ENCODE measurements around the gene DLG1. TPM values are rescaled to one million over a fixed set of nuclear protein-coding genes. Genes with fewer than 3 reads are reported as not detected.

Gene DLG1
- total RNA-seq, 1 donor from 2014 or later, result 85.0 TPM

GRCh38 chr3:197031315-197032285 lies 266.8 kb downstream of the DLG1 start:
- intact Hi-C loops (cut with micrococcal nuclease), result no loop called here
- H3K36me3 Mint-ChIP-seq (ENCODE audit: low read depth), result peaks cover 1% of the 10 kb centered on the region
- H3K9me3 Mint-ChIP-seq, result peaks cover 4% of the 10 kb centered on the region
- no peak for DNase-seq (ENCODE audit: low spot score)
- H3K4me3 Mint-ChIP-seq, result peak overlapping the region; percentile 58
- no peak overlapping the region for H3K27ac Mint-ChIP-seq
- peaks cover 1% of the 10 kb centered on the region for H3K27me3 Mint-ChIP-seq (ENCODE audit: insufficient read depth)
- H3K4me1 Mint-ChIP-seq (ENCODE audit: low read depth), result no peaks in the 10 kb centered on the region

GRCh38 chr3:197030379-197031314 lies 267.8 kb downstream of the DLG1 start:
- H3K4me3 Mint-ChIP-seq, result peak overlapping the region; percentile 58
- no peaks in the 10 kb centered on the region for H3K4me1 Mint-ChIP-seq (ENCODE audit: low read depth)
- intact Hi-C loops (cut with micrococcal nuclease), result no loop called here
- H3K9me3 Mint-ChIP-seq, result peaks cover 4% of the 10 kb centered on the region
- peaks cover 1% of the 10 kb centered on the region for H3K36me3 Mint-ChIP-seq (ENCODE audit: low read depth)
- H3K27ac Mint-ChIP-seq, result no peak overlapping the region
- H3K27me3 Mint-ChIP-seq (ENCODE audit: insufficient read depth), result peaks cover 1% of the 10 kb centered on the region
- no peak for DNase-seq (ENCODE audit: low spot score)

DNA sequence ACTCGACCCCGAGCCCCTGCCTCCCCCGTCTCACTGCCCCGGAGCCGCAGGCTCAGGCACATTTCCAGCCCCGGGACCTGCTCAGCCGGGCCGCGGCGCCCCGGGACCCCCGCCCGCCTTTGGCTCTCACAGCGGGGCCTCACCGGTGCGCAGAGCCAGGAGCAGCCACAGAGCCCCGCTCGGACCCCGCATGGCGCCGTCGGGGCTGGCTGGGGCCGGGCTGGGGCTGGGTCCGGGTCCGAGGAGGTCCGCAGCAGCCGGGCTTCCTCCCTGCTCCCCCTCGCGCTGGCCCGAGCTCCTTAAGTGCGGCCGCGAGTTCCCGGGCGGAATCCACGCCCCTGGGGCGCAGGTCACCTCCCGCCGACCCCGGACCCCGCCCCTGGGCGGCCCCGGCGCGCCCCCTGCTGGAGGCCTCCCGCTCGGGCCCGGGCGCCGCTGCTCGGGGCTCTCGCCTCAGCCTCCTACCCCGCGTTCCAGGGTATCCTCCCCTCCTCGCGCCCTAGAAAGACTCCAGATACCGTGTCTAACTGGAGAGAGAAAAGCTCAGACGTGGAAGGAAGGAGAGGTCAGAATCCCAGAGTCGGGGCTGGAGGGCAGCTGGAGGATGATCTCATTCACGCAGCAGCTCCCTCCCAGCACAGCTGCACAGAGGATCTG lies 268.8 kb downstream of the DLG1 start, which contains the start of gene MELTF:
Gene MELTF (minus strand): TSS at position 307 of the 657 bp plus-strand sequence. CDS start 115 bp downstream, at position 192.
- intact Hi-C loops (cut with micrococcal nuclease), result loop anchor here (1.0 to 2.0 kb wide), 4 partner anchors 26 to 191 kb away; partner anchors contain the start of gene PIGZ
- Mint-ChIP-seq H3K4me1 (ENCODE audit: low read depth) (no peaks in the 10 kb centered on the region), H3K27me3 (ENCODE audit: insufficient read depth) (peaks cover 1% of the 10 kb centered on the region), H3K4me3 (peak within 1 kb of the TSS; percentile 74), H3K36me3 (ENCODE audit: low read depth) (no peaks in the 10 kb centered on the region), H3K9me3 (no peaks in the 10 kb centered on the region), H3K27ac (no peak within 1 kb of the TSS)
- peak; percentile 71 for DNase-seq (ENCODE audit: low spot score)

DNA sequence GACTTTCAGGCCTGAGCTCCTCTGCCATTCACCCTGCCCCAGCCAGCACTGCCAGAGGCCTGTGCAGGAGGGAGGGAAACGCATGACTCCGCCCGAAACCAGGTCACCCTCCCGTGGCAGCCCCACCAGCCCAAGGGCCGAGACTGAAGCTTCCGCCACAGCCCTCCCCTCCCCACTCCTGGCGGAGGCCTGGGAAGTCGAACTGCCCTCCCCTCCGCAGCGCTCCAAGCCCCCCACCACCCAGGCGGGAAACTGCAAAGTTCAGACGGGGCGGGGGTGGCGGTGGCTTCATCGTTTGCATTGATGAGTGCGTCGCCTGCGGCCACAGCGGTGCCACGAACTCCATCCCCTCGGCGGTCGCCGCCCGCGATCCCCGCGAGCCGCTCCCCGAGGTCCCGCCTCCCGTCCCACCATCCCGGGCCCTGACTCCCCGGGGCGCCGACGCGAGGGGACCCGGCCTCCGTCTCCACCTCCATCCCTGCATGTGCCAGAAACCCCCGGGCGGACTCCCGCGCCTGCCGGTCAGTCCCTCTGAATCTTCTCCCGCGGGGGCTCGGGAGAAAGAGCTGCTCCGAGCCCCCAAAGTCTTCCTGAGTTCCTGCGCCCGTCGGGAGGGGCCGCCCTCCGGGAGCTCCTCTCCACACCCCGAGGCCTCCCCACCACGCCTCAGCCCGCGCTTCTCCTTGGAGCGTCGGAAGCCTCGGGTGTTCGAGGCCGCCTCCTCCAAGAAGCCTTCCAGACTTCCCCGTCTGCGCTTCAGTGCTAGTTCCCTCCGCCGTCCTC lies 269.5 kb downstream of the DLG1 start:
- intact Hi-C loops (cut with micrococcal nuclease), result loop anchor here (1.0 to 2.0 kb wide), 4 partner anchors 26 to 191 kb away; partner anchors contain the start of gene PIGZ
- DNase-seq (ENCODE audit: low spot score), result no peak
- Mint-ChIP-seq H3K27me3 (ENCODE audit: insufficient read depth) (peaks cover 1% of the 10 kb centered on the region), H3K27ac (no peak overlapping the region), H3K4me3 (peak overlapping the region; percentile 74), H3K9me3 (no peaks in the 10 kb centered on the region), H3K36me3 (ENCODE audit: low read depth) (no peaks in the 10 kb centered on the region), H3K4me1 (ENCODE audit: low read depth) (no peaks in the 10 kb centered on the region)

GRCh38 chr3:197027896-197028727 lies 270.3 kb downstream of the DLG1 start:
- H3K4me3 Mint-ChIP-seq, result peak overlapping the region; percentile 74
- no peaks in the 10 kb centered on the region for H3K36me3 Mint-ChIP-seq (ENCODE audit: low read depth)
- no peaks in the 10 kb centered on the region for H3K9me3 Mint-ChIP-seq
- no peak for DNase-seq (ENCODE audit: low spot score)
- peaks cover 9% of the 10 kb centered on the region for H3K27me3 Mint-ChIP-seq (ENCODE audit: insufficient read depth)
- intact Hi-C loops (cut with micrococcal nuclease), result loop anchor here (2.0 kb wide), 2 partner anchors 49 to 59 kb away; partner anchors contain the start of gene PIGZ
- H3K27ac Mint-ChIP-seq, result no peak overlapping the region
- peaks cover 3% of the 10 kb centered on the region for H3K4me1 Mint-ChIP-seq (ENCODE audit: low read depth)

GRCh38 chr3:197027151-197027895 lies 271.1 kb downstream of the DLG1 start:
- H3K4me3 Mint-ChIP-seq, result no peak overlapping the region
- no peak overlapping the region for H3K27ac Mint-ChIP-seq
- peaks cover 6% of the 10 kb centered on the region for H3K4me1 Mint-ChIP-seq (ENCODE audit: low read depth)
- no peaks in the 10 kb centered on the region for H3K9me3 Mint-ChIP-seq
- intact Hi-C loops (cut with micrococcal nuclease), result no loop called here
- H3K36me3 Mint-ChIP-seq (ENCODE audit: low read depth), result no peaks in the 10 kb centered on the region
- peaks cover 10% of the 10 kb centered on the region for H3K27me3 Mint-ChIP-seq (ENCODE audit: insufficient read depth)
- DNase-seq (ENCODE audit: low spot score), result no peak

GRCh38 chr3:197026481-197026866 lies 271.9 kb downstream of the DLG1 start:
- intact Hi-C loops (cut with micrococcal nuclease), result no loop called here
- no peak overlapping the region for H3K4me3 Mint-ChIP-seq
- peaks cover 6% of the 10 kb centered on the region for H3K4me1 Mint-ChIP-seq (ENCODE audit: low read depth)
- no peaks in the 10 kb centered on the region for H3K9me3 Mint-ChIP-seq
- no peaks in the 10 kb centered on the region for H3K36me3 Mint-ChIP-seq (ENCODE audit: low read depth)
- H3K27me3 Mint-ChIP-seq (ENCODE audit: insufficient read depth), result peaks cover 10% of the 10 kb centered on the region
- no peak overlapping the region for H3K27ac Mint-ChIP-seq
- no peak for DNase-seq (ENCODE audit: low spot score)

- intact Hi-C loops (cut with micrococcal nuclease), result no loop called here
- Mint-ChIP-seq H3K9me3 (no peaks in the 10 kb centered on the region), H3K36me3 (ENCODE audit: low read depth) (no peaks in the 10 kb centered on the region), H3K27me3 (ENCODE audit: insufficient read depth) (peaks cover 10% of the 10 kb centered on the region), H3K27ac (no peak overlapping the region), H3K4me1 (ENCODE audit: low read depth) (peaks cover 6% of the 10 kb centered on the region), H3K4me3 (peak overlapping the region; percentile 11)
- no peak for DNase-seq (ENCODE audit: low spot score)
Observed at GRCh38 chr3:197025736-197026480, 272.5 kb downstream of the DLG1 start.

DNA sequence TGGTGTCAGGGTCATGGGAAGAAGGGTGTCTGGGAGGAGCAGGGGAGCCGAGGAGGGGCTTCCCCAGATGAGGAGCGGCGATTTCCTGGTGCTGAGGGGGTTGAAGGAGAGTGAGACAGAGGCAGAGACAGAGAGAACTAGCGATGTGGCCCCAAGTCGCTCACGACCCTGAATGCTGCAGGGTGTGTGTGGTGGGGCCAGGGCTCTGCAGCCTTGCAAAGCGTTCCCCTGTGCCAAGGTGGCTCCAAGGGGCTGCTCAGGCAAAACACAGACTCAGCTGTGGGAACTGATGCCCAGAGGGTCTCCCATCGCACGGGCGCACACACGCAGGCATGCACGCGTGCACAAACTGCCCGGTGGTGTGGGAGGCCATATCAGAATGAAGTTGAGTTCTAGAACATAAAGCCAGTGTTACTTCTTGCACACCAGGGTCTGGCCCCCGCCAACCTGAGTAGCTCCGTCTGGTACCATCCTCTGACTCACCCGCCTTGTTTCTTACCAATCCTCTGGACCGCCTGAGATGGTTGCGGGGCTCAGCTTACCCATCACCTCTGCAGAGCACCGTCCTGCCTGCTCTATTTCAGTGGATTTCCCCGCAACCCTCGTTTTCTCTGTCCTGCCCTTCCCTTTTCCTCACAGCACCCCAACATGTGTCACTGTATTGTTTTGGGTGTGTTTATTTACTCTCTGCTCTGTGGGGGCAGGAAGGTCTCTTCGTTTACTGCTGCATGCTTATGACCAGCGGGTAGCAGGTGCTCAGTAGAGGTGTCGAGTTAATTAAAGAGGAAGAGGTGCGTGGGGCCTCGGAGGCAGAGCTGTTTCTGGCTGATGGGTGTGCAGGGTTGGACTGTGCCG lies 273.3 kb downstream of the DLG1 start:
- Mint-ChIP-seq H3K27me3 (ENCODE audit: insufficient read depth) (peaks cover 9% of the 10 kb centered on the region), H3K9me3 (no peaks in the 10 kb centered on the region), H3K4me3 (peak overlapping the region; percentile 11), H3K27ac (no peak overlapping the region), H3K36me3 (ENCODE audit: low read depth) (no peaks in the 10 kb centered on the region), H3K4me1 (ENCODE audit: low read depth) (peaks cover 6% of the 10 kb centered on the region)
- intact Hi-C loops (cut with micrococcal nuclease), result no loop called here
- DNase-seq (ENCODE audit: low spot score), result no peak

All from activated T-helper 1 cell treated with anti-CD3 and anti-CD28 coated beads, Interleukin-12 subunit alpha, Interleukin-12 subunit beta, Interleukin-2, Interleukin-4 antibody, amounts not matched to agents 30 ng/mL and 10 ng/mL and 1 ng/mL, durations not matched to agents 14 hours and 24 hours and 36 hours (primary cell).